GM21360 (cell line): ENCODE data around the gene UROC1.

Source experiments
- ATAC-seq: cut with Tn5 transposase; IDR thresholded peaks from one replicate; pipeline ENCODE4 v1.9.1; 2021; ENCODE audit warnings: mild to moderate bottlenecking, moderate library complexity; ENCODE audit not compliant: unreplicated experiment

Gene UROC1

GRCh38 chr3:126533506-126533905, 15.9 kb upstream of the UROC1 start:
- no peak for ATAC-seq

- no peak for ATAC-seq
These were observed 13.4 kb upstream of the UROC1 start for GRCh38 chr3:126531051-126531330.

- ATAC-seq = no peak
These were observed 12.8 kb upstream of the UROC1 start for GRCh38 chr3:126530171-126531050.

- no peak for ATAC-seq
These were observed 12.1 kb upstream of the UROC1 start for GRCh38 chr3:126529585-126530170.

- ATAC-seq = no peak
These were observed 11.4 kb upstream of the UROC1 start for GRCh38 chr3:126528800-126529541.

- no peak for ATAC-seq
These were observed 10.8 kb upstream of the UROC1 start for GRCh38 chr3:126528419-126528799.

- no peak for ATAC-seq
These were observed 10.1 kb upstream of the UROC1 start for GRCh38 chr3:126527455-126528211.

GRCh38 chr3:126527006-126527405, 9.4 kb upstream of the UROC1 start:
- ATAC-seq = no peak

GRCh38 chr3:126526668-126527005, 9.1 kb upstream of the UROC1 start:
- no peak for ATAC-seq

GRCh38 chr3:126525853-126526667, 8.5 kb upstream of the UROC1 start:
- no peak for ATAC-seq

- no peak for ATAC-seq
These were observed 7.7 kb upstream of the UROC1 start for GRCh38 chr3:126525091-126525852.

GRCh38 chr3:126524429-126524988, 6.9 kb upstream of the UROC1 start:
- ATAC-seq = no peak

GRCh38 chr3:126523745-126524428, 6.3 kb upstream of the UROC1 start, which contains the start of gene CHST13:
CHST13 (plus strand) TSS chr3:126524155; CDS start chr3:126524333, 178 bp downstream.
- ATAC-seq = no peak

GRCh38 chr3:126522363-126522788, 4.8 kb upstream of the UROC1 start:
- no peak for ATAC-seq

GRCh38 chr3:126521122-126521891, 3.7 kb upstream of the UROC1 start:
- no peak for ATAC-seq

GRCh38 chr3:126519506-126520455, 2.2 kb upstream of the UROC1 start:
- no peak for ATAC-seq

GRCh38 chr3:126518779-126519177, 1.2 kb upstream of the UROC1 start:
- no peak for ATAC-seq
